ENCODE measurements around the gene RBM34.

- TF ChIP-seq CTCF (conservative IDR thresholded peaks at IDR 0.05) (no peak), ZFX (IDR thresholded peaks at IDR 0.05) (no peak)
These were observed 3.9 kb downstream of the RBM34 start for GRCh38 chr1:235157150-235157549.

Measured in C4-2B (cell line).